Brain pericyte (primary cell): ENCODE measurements around the gene PBX3.
"Not testable (repeated sequence)": the region's sequence is repeated elsewhere in the genome, so short reads cannot be mapped to it uniquely, and the experiment has no call there.

Experiments used
- DNase-seq: peaks from one replicate; pipeline ENCODE4 v3.0.0-alpha.2; 2012; ENCODE audit warnings: low read depth, low spot score

PBX3 gene

DNA sequence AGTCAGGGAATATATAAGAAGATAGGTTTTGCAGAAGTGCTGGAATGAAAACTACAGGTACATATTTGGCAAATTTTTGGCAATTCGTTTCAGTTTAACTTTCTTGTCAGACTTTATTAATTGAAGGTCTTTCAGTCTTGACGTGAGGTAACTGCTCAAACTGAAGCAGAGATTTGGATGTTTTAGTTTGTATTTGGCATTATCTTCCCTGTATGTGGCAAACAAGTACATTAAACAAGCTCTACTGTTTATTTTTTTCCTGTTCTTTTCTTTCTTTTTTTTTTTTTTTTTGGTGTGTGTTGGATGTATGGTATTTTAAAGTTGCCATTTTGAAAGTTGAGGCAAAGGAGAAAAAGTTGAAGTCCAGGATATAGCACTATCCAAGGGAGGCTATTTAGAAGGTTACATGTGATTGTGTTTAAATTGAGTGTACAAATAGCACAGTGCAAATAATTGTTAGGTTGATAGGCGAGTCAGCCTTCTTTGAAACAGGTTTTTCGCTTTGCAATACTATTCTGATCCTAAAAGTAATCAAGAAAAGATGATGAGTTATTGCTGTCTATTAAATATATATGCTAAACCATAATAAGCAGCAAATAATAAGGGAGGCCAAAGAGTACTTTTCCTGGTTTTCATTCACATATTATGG, 2.2 kb downstream of the PBX3 start:
- no peak for DNase-seq

DNA sequence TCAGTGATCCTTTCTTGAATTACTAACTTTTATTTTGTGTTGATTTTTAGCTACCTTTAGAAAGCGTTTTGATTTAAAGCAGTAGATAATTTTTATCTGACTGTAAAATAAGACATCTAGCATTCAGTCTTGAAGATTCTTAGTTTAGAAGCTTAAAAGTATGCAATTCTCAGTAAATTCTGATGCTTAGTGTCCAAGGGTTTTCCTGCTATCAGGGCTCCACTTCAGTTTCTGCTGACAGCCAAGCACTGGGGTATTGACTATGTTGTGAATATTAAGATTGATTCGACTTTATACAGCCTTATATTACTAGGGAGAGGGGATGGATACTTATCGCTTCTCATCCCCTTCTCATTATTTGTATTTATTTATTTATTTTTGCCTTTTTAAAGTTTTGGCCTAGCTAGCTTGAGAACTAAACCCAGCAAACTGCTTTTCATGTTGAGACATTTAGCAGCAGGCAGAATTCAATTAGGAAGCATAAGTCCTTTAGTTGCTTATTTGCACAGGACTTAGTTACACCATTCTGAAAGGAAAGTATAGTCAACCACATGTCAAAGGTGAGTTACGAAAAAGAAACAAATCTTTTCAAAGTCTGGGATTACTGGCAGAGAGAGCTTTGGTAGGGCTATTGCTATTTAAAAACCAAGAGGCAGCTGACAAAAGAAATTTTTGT, 2.9 kb downstream of the PBX3 start:
- no peak for DNase-seq

DNA sequence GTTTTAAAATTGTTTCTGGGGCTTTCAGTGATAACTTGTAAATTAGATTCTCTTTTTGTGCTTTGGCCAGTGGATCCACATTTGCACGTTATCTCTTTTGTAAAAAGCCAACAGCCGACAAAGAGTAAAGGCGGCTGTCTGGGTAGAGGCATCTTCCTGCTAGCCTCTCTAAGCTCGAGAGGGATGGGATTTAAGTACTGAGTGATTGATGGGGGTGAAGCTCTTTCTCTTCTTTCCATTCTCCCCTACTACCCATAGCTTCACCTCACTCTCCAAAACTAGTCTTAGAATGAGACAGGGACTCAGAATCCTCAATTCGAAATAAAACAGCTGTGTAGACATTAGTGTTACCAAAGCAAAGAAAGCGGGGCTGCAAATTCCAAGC, 3.4 kb downstream of the PBX3 start:
- DNase-seq: no peak

DNA sequence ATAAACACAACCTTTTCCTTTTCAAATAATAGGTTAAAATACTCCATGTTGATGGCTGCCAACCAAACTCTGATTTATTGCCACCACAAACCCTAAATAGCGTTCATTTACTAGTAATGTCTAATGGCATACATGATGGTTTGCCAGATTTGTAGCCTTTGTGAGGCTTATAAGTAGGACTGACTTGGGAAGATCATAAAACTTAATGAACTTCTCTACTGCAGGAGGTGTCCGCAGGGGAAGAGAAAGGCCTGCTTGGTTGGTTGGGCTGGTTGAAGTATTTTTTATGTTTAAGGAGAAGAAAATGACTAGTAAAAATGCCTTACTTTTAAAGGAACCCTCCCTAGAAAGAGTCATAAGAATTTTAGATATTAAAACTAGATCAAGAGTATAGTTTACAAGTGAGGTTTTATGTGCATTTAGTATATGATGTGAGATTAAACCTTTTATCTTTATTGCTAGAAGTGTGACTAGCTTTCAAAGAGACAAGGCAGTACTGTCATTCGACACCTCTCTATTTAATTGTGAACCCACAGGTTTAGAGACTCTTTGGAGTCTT, 5.0 kb downstream of the PBX3 start:
- no peak for DNase-seq

DNA sequence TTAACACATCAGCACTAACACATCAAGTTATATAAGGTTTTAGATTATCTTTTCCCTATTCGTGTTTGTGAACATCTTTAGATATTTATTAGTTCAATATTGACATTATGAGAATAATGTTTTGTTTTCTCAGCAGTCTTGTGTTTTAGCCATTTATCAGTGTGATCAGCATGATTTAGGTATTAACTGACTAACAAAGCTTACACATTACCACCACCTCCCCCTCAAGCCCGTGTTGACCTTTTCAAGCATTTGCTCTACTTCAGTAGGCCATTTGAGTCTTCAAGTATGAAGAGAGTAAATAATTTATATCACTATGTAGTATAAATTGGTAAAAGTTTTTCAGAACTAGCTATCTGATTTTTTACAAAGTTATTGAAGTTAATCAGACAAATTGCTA, 6.9 kb downstream of the PBX3 start:
- DNase-seq: no peak

DNA sequence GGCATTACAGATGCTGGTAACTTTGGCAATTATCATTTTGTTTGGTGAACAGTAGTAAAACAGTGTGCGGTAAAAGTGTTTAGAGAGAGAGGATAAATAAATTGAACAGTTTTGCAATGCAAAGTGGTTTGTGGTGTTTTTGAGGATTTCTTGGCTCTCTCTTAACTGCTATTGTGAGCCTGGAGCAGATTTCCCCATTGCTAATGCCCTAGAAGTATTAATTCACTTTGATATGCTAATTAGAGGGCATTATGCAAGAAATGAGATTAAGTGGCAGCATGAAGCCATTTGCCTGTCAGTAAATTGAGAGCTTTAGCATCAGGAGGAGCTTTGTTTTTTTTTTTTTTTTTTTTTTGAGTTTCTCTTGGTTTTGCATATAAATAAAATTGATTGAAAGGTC, 8.2 kb downstream of the PBX3 start:
- no peak for DNase-seq

DNA sequence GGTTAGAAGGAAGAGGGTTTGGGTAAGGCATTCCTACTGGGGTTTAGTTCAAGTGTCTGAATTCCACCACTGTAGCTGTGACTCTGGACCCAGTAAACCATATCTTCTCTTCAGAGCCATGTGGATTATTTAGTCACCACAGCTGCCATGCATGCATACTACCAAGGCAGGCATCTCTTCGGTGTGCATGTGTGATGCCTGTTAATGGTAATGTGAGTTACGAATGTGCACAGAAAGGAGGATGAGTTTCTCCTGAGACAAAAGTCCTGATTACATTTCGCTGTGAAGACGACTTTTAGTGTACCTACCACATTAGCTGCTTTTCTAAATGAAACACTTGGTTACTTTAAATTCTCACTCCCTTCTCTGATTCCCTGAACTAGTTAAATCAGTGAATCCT, 9.3 kb downstream of the PBX3 start:
- DNase-seq: no peak

DNA sequence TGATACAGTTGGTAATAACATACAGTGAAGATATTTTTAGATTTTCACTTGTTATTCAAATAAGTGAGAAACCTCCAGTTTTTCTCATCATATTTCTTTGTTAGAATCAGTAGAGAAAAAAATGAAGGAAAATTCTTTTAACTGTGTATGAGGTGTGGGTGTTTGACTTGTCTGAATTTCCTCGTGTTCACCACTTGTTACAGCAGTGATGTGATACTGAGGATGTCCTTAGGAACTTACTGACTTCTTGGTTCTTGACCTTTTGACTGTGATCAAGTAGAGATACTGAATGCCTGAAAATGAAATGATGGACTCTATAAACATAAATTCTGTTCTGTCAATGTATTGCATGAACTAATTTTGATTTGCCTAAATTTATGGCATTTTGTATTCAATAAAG, 10.7 kb downstream of the PBX3 start:
- no peak for DNase-seq

DNA sequence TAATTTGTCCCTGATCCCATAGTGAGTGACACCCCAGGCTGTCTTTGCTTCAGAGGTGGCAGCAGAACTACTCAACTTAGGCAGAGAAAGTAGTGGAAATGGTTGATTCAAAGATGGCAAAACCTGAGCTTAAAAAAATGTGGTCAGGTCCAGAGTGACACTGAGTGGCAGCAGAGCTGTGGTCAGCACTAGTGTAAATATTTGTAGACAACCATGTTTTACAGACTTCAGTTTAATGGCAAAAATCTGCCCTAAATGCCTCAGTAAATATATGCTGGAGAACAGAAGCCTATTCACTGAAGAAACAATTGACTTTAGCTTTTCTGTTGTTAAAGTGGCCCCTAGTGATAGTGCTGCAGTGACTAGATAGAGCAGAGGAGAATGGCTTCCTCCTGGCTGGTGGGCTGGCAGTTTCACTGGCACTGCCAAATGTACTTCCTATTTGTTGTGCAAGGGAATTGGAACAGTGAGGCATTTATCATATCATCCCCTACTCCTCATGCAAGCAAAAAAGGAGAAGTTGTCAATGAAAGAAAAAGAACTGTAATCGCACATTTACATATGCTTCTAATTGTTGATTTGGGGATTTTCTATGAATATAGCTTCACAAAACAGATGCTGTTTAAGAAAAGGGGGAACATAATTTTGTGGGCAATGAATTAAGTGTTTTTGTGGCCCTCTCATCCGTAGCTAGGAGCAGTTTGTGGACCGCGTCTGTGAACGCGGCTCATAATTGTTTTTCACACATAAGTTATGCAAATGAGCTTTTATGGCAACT, 12.0 kb downstream of the PBX3 start:
- DNase-seq: no peak

DNA sequence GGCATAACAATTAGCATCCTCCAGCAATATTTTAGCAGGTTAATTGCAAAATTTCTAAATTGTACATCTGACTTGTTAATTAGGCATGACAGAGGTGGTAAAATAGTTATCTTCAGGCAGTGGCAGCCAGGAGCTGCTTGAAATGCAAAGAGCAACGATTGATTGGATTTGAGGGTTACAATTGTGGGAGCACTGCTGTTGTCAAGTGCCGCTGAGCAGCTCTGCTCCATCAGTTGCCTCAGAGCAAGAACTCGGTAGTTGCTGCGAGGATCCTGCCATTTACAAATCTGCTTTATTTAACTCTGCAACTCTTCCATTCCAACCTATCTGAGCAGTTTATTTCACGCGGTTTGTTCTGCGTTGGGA, 12.6 kb downstream of the PBX3 start:
- DNase-seq: no peak

DNA sequence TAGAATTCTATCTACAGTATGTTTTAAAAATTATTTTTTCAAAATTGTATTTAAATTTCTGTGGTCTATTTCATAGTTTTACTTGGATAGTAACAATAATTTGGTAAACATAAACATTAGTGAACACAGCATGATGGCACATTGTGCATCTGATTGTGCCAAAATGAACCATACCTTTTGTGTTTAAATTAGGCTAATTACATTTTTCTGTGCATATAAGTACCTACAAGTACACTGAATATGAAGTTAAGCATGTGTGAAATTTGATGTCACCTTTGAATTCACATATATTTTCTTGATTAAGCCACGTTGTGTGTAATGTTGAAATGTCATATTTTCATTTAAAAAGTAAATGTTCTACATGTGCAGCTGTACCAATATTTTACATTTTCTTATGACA, 13.4 kb downstream of the PBX3 start:
- DNase-seq: no peak

DNA sequence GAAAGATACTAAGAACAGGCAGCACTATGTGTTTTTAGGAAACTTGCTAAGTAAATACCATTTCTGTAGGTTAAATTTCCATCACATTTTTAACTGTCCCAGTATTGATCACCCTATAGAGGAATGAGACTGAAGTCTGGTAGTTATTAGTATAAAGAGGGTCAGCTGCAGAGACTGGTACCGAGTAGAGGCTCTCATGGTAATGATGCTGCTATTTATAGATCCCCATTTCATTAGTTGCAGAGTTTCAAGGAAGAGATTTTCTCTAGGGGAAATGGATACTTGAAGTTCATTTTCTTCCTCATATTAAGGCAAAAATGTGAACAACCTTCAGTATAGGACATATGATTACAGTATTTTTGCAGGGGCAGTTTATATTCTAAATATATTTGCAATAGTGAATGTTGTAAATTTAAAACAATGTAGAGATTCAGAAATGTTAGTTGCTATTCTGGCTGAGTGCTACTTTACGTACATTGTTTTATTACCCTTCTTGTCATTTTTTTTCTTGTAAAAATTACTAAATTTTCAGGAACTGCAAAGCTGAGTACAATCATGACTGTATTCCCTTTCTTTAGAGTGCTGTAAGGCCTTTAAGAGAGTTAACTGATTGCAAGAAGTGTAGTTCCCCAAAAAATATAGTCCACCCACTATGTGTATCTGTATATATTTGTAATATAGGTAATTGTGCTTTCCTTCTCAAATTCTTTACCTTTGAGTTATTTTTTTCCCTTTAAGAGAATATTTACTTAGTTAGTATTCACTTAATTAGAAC, 14.7 kb downstream of the PBX3 start:
- no peak for DNase-seq

DNA sequence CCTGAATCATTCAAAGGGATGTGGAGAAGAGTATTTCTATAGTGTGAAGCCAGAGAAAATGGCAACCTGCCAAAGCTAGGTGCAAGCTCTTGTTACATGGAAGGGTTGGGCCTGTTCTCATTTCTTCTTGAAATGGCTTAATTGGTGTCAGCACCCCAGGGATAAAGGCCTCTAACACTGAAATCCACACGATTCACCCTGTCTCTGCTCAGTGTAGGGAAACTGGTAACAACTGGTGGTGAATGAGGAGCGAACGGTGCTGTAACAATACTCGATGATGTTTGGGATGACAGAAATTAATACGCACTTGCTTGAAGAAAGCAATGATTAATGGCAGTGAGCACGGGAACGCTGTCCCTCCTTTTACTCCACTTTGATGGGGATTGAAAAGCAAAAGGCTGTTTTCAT, 16.2 kb downstream of the PBX3 start:
- no peak for DNase-seq

DNA sequence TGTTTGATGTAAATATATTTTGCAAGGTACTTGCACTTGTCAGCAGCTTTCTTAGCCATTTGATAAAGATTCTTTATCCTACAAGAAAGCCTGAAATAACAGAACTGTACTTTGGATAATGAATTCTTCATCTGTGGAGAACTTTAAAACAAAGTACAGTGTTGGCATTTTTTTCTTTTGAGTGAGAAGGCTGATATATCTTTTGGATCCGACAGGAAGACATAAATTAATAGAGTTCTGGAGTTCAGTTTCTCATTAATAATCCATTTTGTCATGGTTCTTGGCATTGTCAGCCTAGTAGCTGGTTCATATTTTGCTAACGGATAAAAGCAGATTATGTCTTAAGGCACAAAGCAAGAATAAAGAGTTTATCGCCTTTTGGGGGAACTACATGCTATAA, 17.0 kb downstream of the PBX3 start:
- no peak for DNase-seq

DNA sequence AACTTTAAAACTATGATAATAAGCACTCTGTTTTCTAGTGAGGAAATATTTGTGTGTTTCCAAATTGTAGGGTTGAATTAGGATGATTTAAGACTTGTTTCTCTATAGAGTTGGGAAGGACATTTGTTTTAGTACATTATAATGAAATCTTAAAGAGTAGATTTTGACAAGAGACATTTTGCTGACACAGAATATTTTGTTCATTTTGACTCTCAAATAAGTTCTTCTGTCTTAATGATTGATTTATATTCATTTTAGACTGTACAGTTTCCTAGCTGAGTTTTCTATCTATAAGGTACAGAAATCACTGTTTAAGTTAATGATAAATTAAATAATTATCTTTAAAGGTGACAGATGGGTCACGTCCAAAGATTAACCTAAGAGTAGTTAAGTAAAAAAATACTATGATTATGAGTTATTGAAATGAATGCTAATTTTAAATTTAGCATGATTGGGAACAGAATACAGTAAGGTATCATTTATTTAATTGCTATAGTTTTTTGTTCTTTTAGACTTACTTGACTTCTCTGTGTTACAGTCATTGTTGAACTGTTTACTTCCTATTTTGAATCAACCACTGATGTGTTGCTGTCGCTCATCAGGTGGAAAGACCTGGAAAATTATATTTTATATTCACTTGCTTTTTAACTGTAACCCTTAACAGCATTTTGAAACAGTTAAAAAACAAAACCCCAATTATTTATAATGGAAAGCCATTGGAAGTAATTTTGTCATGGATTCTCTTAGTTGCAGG, 19.5 kb downstream of the PBX3 start:
- DNase-seq: no peak

DNA sequence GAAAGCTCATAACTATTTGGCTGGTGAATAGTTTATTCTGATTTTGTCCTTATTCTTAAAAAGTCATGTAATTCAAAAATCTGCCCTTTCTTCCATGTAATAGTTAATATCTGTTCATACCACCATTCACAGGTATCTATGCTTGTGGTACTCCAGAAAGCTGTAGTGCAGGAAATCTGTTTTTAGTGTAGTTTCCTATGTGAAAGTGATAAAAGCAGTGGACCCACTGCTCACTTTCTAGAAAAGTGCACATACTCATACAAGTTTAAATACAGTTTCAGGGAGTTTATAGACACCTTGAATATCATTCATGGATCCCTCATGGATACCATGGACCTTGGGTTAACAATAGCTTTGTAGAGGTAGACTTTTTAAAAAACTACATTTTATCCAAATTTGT, 20.2 kb downstream of the PBX3 start:
- DNase-seq: no peak

DNA sequence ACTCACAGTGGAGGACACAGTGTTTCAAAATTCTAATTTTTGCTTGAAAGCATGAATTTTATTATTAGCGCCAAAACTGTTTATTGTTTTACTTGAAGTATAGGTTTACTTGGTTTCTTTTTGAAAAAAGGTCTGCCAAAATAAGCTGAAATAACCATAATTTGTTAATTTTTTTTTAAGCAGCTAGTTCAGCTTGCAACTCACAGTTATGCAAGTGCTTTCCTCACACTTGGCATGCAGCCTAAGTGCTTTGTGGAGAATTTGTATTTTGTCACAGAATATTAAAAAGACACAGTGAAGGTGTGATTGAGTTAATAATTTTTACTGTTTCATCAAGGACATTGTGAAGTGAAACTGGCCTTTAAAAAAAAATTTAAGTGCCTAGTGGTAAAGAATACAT, 21.6 kb downstream of the PBX3 start:
- DNase-seq: no peak

DNA sequence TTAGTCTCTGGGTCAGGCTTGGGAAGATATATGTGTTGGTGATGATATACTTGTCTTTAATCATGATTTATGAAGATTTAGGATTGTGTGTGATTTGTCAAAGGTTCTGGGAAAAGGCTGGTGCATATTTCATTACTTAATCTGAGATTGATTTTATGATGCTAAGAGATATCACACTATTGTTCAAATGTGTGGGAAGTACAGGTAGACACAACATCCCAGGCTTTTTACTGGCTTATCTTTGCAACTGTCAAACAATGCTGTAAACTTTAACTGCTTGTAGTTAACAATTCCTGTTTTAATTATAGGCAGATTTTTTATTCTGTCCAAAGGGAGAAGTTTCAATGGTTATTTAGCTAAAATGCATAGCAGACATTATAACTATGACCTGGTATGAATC, 23.9 kb downstream of the PBX3 start:
- DNase-seq: no peak

DNA sequence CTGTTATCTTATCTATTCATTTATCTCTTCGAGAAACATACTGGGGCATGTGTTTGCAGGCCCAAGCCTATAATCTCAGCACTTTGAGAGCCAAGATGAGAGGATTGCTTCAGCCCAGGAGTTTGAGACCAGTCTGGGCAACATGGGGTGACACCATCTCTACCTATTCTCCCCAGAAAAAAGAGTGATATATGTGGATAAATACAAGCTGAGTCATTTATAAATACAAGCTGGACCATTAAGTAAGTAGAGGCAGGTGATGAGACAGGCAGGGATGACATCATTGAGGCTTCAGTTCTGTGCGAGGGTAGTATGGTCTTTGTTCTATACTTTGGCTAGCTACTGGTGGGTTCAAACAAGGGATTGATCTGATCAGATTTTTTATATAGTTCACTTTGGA, 25.6 kb downstream of the PBX3 start:
- DNase-seq: no peak

DNA sequence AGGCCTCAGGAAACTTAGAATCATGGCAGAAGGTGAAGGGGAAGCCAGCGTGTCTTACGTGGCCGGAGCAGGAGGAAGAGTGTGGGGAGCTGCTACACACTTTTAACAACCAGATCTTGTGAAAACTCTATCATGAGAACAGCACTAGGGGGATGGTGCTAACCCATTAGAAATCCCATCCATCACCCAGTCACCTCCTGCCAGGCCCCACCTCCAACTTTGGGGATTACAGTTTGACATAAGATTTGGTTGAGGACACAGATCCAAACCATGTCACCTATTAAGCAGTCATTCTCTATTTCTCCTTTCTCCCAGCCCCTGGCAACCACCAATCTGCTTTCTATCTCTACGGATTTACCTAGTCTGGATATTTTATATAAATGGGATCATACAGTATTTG, 26.9 kb downstream of the PBX3 start:
- DNase-seq: no peak

DNA sequence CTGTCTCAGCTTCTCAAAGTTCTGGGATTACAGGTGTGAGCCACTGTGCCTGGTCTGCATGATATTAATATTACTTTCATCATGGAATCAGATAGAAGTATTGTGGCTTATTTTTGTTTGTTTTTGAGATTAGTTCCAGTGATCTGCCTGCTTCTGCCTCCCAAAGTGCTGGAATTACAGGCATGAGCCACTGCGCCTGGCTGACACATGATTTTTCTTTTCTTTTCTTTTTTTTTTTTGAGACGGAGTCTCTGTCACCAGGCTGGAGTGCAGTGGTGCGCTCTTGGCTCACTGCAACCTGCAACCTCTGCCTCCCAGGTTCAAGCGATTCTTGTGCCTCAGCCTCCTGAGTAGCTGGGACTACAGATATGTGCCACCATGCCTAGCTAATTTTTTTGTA, 29.6 kb downstream of the PBX3 start:
- not testable (repeated sequence) for DNase-seq
